Mesenchymal stem cell (in vitro differentiated cells and primary cell): Measurements from ENCODE around the gene REC114.
A peak's percentile ranks its signal among the peaks of the same experiment; 100 is the strongest.

ENCODE experiments used
- DNase-seq: peaks from one replicate; pipeline ENCODE4 v3.0.0-alpha.2; 2013
- H2AFZ ChIP-seq: one replicate; pipeline ENCODE4 v1.6.1; 2013; ENCODE audit warnings: low read depth, mild to moderate bottlenecking, control low read depth, inconsistent platforms, low read length, moderate library complexity
- H2AK5ac ChIP-seq: 2 replicates; pipeline ENCODE4 v1.6.1; 2013; ENCODE audit warnings: low read length, moderate library complexity, mild to moderate bottlenecking, inconsistent platforms; ENCODE audit not compliant: severe bottlenecking
- H2BK120ac ChIP-seq: one replicate; pipeline ENCODE4 v1.6.1; 2013; ENCODE audit warnings: low read depth, mild to moderate bottlenecking, inconsistent platforms, low read length, moderate library complexity
- H2BK12ac ChIP-seq, 2 experiments: one replicate each; pipeline ENCODE4 v1.6.1; 2013; ENCODE audit warnings: inconsistent platforms in 2 of 2, low read length in 2 of 2, mild to moderate bottlenecking in 2 of 2, moderate library complexity in 2 of 2, control low read depth in 1 of 2
- H2BK15ac ChIP-seq: one replicate; pipeline ENCODE4 v1.6.1; 2013; ENCODE audit warnings: mild to moderate bottlenecking, low read depth, inconsistent platforms; ENCODE audit not compliant: poor library complexity, severe bottlenecking
- H2BK5ac ChIP-seq: 2 replicates; pipeline ENCODE4 v1.6.1; 2013; ENCODE audit warnings: low read depth, mild to moderate bottlenecking, low read length, control low read depth, inconsistent platforms; ENCODE audit not compliant: poor library complexity, severe bottlenecking
- H3K14ac ChIP-seq, 2 experiments: one replicate each; pipeline ENCODE4 v1.6.1; 2013; ENCODE audit warnings: inconsistent platforms in 2 of 2, low read length in 2 of 2, control low read depth in 1 of 2, mild to moderate bottlenecking in 1 of 2, moderate library complexity in 1 of 2
- H3K18ac ChIP-seq, 2 experiments: one replicate each; pipeline ENCODE4 v1.6.1; 2013; ENCODE audit warnings: inconsistent platforms in 2 of 2, low read length in 2 of 2, control low read depth in 1 of 2, low read depth in 1 of 2, mild to moderate bottlenecking in 1 of 2
- H3K23ac ChIP-seq, 2 experiments: one replicate each; pipeline ENCODE4 v1.6.1; 2013; ENCODE audit warnings: inconsistent platforms in 2 of 2, low read length in 2 of 2, mild to moderate bottlenecking in 2 of 2, moderate library complexity in 2 of 2, control low read depth in 1 of 2
- H3K27ac ChIP-seq: 2 replicates; pipeline ENCODE4 v1.5.1; 2013; ENCODE audit warnings: mild to moderate bottlenecking, moderate library complexity, low read length, control low read depth, inconsistent platforms; ENCODE audit not compliant: poor library complexity, severe bottlenecking
- H3K27me3 ChIP-seq, 2 experiments: 2 replicates each; pipeline versions ENCODE4 v1.6.1 to v1.7.0; 2013; ENCODE audit warnings: low read length in 2 of 2, mild to moderate bottlenecking in 2 of 2, moderate library complexity in 2 of 2, control low read depth in 1 of 2, inconsistent platforms in 1 of 2; ENCODE audit not compliant: control insufficient read depth in 1 of 2, insufficient read depth in 1 of 2
- H3K36me3 ChIP-seq, 2 experiments: 2 replicates each; pipeline versions ENCODE4 v1.6.1 to v1.7.0; 2013; ENCODE audit warnings: low read length in 2 of 2, control low read depth in 1 of 2, inconsistent platforms in 1 of 2, low read depth in 1 of 2, mild to moderate bottlenecking in 1 of 2; ENCODE audit not compliant: insufficient read depth in 2 of 2, control insufficient read depth in 1 of 2
- H3K4ac ChIP-seq, 2 experiments: one replicate each; pipeline ENCODE4 v1.6.1; 2013; ENCODE audit warnings: inconsistent platforms in 2 of 2, low read length in 2 of 2, mild to moderate bottlenecking in 2 of 2, moderate library complexity in 2 of 2, control low read depth in 1 of 2, low read depth in 1 of 2
- H3K4me1 ChIP-seq: 2 replicates; pipeline ENCODE4 v1.6.1; 2013; ENCODE audit warnings: low read depth, low read length, control low read depth; ENCODE audit not compliant: control insufficient read depth, insufficient read depth
- H3K4me2 ChIP-seq: 2 replicates; pipeline ENCODE4 v1.6.1; 2013; ENCODE audit warnings: low read length, mild to moderate bottlenecking, inconsistent platforms; ENCODE audit not compliant: poor library complexity, severe bottlenecking
- H3K4me3 ChIP-seq, 2 experiments: 2 replicates each; pipeline versions ENCODE4 v1.5.1 to v1.7.0; 2013; ENCODE audit warnings: low read length in 2 of 2, mild to moderate bottlenecking in 2 of 2, control low read depth in 1 of 2, low read depth in 1 of 2; ENCODE audit not compliant: insufficient read depth in 1 of 2
- H3K79me1 ChIP-seq: replicated peaks from 2 replicates; pipeline ENCODE4 v1.6.1; 2013; ENCODE audit warnings: mild to moderate bottlenecking, control low read depth, low read length, inconsistent platforms; ENCODE audit not compliant: poor library complexity, severe bottlenecking
- H3K9ac ChIP-seq: 2 replicates; pipeline ENCODE4 v1.7.0; 2013; ENCODE audit warnings: mild to moderate bottlenecking, low read length, moderate library complexity
- H3K9me3 ChIP-seq: 2 replicates; pipeline ENCODE4 v1.7.0; 2013; ENCODE audit warnings: mild to moderate bottlenecking, low read length; ENCODE audit not compliant: control insufficient read depth
- H4K8ac ChIP-seq: one replicate; pipeline ENCODE4 v1.6.1; 2013; ENCODE audit warnings: inconsistent platforms, mild to moderate bottlenecking, low read length, moderate library complexity
- H4K91ac ChIP-seq: one replicate; pipeline ENCODE4 v1.6.1; 2013; ENCODE audit warnings: mild to moderate bottlenecking, low read length, inconsistent platforms
- WGBS: methylation state at CpG from one replicate; pipeline ENCODE4 v1.1.7; 2013; ENCODE audit warnings: mixed read lengths; 5-methylcytosine and 5-hydroxymethylcytosine counted together

REC114 gene

GRCh38 chr15:73584699-73585420, 141.9 kb downstream of the REC114 start:
- Histone ChIP-seq H3K4me3 (no peak overlapping the region), H3K27ac (no peak overlapping the region), H3K14ac (no peak overlapping the region), H3K4ac (no peak overlapping the region), H3K27me3 (no peaks in the 10 kb centered on the region), H4K91ac (no peak overlapping the region), H2BK5ac (no peak overlapping the region), H3K36me3 (peaks cover 27 to 93% of the 10 kb centered on the region in 2 experiments), H2BK120ac (no peak overlapping the region), H3K79me1 (peaks cover 33% of the 10 kb centered on the region), H2AK5ac (no peak overlapping the region), H3K4me1 (no peaks in the 10 kb centered on the region), H3K18ac (no peak overlapping the region), H3K23ac (no peak overlapping the region), H3K9ac (no peak overlapping the region), H3K4me2 (no peak overlapping the region), H2BK12ac (no peak overlapping the region), H2AFZ (no peak overlapping the region), H2BK15ac (no peak overlapping the region), H4K8ac (no peak overlapping the region), H3K9me3 (no peaks in the 10 kb centered on the region)
- 77% methylated on average over 3 of the region's 5 CpGs for WGBS
- DNase-seq = peak; percentile 44

DNA sequence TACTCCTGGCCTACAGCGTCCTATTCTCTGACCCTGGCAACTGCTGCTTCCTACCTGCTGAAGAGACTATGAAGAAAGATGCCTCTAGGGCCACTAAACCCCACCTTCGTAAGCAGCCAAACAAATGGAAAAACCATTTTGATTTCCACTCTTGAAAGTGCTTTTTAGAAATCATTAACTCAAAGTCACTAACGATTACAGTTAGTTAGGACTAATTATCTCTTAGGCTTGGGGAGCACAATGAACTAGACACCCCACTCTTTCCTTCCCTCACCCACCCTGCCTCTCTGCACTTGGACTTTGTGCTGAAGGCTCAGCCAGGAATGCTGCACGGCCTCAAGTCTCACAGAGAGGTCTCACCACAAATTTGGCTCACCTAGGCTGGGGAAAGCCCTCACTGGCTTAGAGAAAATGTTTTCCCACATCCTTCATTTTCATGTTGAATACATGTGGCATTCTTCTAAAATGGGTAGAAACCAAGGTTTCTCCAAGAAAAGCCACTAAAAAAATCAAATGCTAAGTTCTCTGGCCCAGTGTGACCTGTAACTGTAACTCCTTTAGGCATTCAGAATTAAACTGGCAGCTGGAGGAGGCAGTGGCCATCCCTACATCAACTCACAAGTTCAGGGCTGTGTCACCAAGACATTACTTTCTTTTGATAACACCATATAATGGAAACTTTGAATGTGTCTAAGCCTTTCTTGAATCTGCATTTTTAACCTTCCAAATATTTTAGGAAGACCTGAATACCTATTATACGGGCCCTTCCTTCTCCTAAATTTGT, 143.1 kb downstream of the REC114 start:
- Histone ChIP-seq H3K4me1 (no peaks in the 10 kb centered on the region), H3K18ac (no peak overlapping the region), H3K23ac (no peak overlapping the region), H3K36me3 (peaks cover 29 to 92% of the 10 kb centered on the region in 2 experiments), H3K79me1 (peaks cover 40% of the 10 kb centered on the region), H4K8ac (no peak overlapping the region), H3K9ac (no peak overlapping the region), H4K91ac (no peak overlapping the region), H2AK5ac (no peak overlapping the region), H3K9me3 (no peaks in the 10 kb centered on the region), H3K27me3 (no peaks in the 10 kb centered on the region), H2BK120ac (no peak overlapping the region), H2AFZ (no peak overlapping the region), H3K4ac (no peak overlapping the region), H3K4me3 (no peak overlapping the region), H3K4me2 (no peak overlapping the region), H3K27ac (no peak overlapping the region), H2BK15ac (no peak overlapping the region), H2BK12ac (no peak overlapping the region), H3K14ac (no peak overlapping the region), H2BK5ac (no peak overlapping the region)
- 100% methylated on average over 5 of the region's 5 CpGs for WGBS
- no peak for DNase-seq

GRCh38 chr15:73589766-73590165, 146.8 kb downstream of the REC114 start:
- no peak overlapping the region for H4K8ac ChIP-seq
- no peak for DNase-seq
- 94% methylated on average over 1 of the region's 1 CpG for WGBS
- H3K4ac ChIP-seq = no peak overlapping the region
- H2BK15ac ChIP-seq = no peak overlapping the region
- H3K27ac ChIP-seq = no peak overlapping the region
- no peak overlapping the region for H2AFZ ChIP-seq
- peaks cover 17 to 66% of the 10 kb centered on the region in 2 experiments for H3K36me3 ChIP-seq
- H3K23ac ChIP-seq = no peak overlapping the region
- no peak overlapping the region for H2BK12ac ChIP-seq
- H3K4me1 ChIP-seq = no peaks in the 10 kb centered on the region
- no peaks in the 10 kb centered on the region for H3K9me3 ChIP-seq
- H3K14ac ChIP-seq = no peak overlapping the region
- H3K79me1 ChIP-seq = peaks cover 48% of the 10 kb centered on the region
- H3K4me3 ChIP-seq = no peak overlapping the region
- no peak overlapping the region for H3K18ac ChIP-seq
- H3K4me2 ChIP-seq = no peak overlapping the region
- H2BK120ac ChIP-seq = no peak overlapping the region
- H3K9ac ChIP-seq = no peak overlapping the region
- no peak overlapping the region for H2AK5ac ChIP-seq
- no peaks in the 10 kb centered on the region for H3K27me3 ChIP-seq
- no peak overlapping the region for H2BK5ac ChIP-seq
- H4K91ac ChIP-seq = no peak overlapping the region

DNA sequence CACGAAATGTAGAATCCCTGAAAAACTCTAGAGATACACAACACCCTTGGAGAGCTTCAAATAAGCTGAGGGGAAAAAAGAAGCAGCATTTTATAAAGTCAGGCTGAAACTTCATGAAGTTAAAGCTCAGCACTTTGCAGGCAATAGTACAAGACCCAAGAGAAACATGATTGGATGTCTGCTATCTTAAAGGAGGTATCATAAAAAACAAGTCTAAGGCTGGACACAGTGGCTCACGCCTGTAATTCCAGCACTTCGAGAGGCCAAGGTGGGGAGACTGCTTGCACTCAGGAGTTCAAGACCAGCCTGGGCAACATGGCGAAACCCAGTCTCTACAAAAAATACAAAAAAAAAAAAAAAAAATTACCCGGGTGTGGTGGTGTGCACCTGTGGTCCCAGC, 147.3 kb downstream of the REC114 start:
- H3K23ac ChIP-seq = no peak overlapping the region
- H3K27ac ChIP-seq = no peak overlapping the region
- no peak overlapping the region for H3K4me2 ChIP-seq
- no peak overlapping the region for H3K14ac ChIP-seq
- H2BK120ac ChIP-seq = no peak overlapping the region
- no peaks in the 10 kb centered on the region for H3K9me3 ChIP-seq
- H2BK15ac ChIP-seq = no peak overlapping the region
- no peak overlapping the region for H2AK5ac ChIP-seq
- no peaks in the 10 kb centered on the region for H3K27me3 ChIP-seq
- H3K79me1 ChIP-seq = peaks cover 51% of the 10 kb centered on the region
- no peak overlapping the region for H3K4me3 ChIP-seq
- peaks cover 17 to 61% of the 10 kb centered on the region in 2 experiments for H3K36me3 ChIP-seq
- H4K91ac ChIP-seq = no peak overlapping the region
- no peak overlapping the region for H4K8ac ChIP-seq
- DNase-seq = no peak
- WGBS = 100% methylated on average over 4 of the region's 5 CpGs
- no peak overlapping the region for H3K18ac ChIP-seq
- H3K9ac ChIP-seq = no peak overlapping the region
- no peak overlapping the region for H3K4ac ChIP-seq
- no peaks in the 10 kb centered on the region for H3K4me1 ChIP-seq
- no peak overlapping the region for H2AFZ ChIP-seq
- no peak overlapping the region for H2BK5ac ChIP-seq
- H2BK12ac ChIP-seq = no peak overlapping the region
